A673 (cell line): ENCODE data around the gene LMTK3.

Experiments
- EZH2 ChIP-seq: fragments of 200-600 bp; sonication (generic); IDR thresholded peaks from 2 replicates; pipeline ENCODE4 v1.6.1; 2017; ENCODE audit warnings: borderline replicate concordance, low read depth, mild to moderate bottlenecking, mixed read lengths, antibody characterized with exemption, low read length; ENCODE audit not compliant: poor library complexity, severe bottlenecking
- TF ChIP-seq, protein P1 (sequence below): fragments of 300-800, 200-600 bp; sonication (generic); conservative IDR thresholded peaks from 2 replicates; pipeline ENCODE4 v1.5.1; 2017; ENCODE audit warnings: low read depth, mild to moderate bottlenecking, antibody characterized with exemption, low read length, moderate library complexity, mixed read lengths

DNA sequence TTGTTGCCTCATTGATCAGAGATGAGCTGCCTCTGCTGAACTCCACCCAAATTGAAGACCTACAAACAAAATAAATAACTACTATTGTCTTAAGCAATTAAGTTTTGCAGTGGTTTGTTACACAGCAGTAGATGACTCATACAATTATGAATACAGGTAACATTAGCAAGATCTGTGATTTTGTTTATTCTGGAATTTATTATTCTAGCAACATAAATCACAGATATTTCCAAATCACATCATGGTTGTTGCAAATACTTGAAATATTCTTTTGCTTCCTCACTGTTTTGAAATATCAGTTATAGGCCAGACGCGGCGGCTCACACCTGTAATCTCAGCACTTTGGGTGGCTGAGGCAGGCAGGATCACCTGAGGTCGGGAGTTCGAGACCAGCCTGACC is 13.1 kb upstream of the LMTK3 start:
- TF ChIP-seq, protein P1, sequence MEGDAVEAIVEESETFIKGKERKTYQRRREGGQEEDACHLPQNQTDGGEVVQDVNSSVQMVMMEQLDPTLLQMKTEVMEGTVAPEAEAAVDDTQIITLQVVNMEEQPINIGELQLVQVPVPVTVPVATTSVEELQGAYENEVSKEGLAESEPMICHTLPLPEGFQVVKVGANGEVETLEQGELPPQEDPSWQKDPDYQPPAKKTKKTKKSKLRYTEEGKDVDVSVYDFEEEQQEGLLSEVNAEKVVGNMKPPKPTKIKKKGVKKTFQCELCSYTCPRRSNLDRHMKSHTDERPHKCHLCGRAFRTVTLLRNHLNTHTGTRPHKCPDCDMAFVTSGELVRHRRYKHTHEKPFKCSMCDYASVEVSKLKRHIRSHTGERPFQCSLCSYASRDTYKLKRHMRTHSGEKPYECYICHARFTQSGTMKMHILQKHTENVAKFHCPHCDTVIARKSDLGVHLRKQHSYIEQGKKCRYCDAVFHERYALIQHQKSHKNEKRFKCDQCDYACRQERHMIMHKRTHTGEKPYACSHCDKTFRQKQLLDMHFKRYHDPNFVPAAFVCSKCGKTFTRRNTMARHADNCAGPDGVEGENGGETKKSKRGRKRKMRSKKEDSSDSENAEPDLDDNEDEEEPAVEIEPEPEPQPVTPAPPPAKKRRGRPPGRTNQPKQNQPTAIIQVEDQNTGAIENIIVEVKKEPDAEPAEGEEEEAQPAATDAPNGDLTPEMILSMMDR: no peak
- TF ChIP-seq EZH2: no peak
